MV-4-11 (cell line): ENCODE measurements around the gene AIP.
"Not testable (repeated sequence)": the region's sequence is repeated elsewhere in the genome, so short reads cannot be mapped to it uniquely, and the experiment has no call there.

Experiments
- DNase-seq: peaks from one replicate; lab custom pipeline; 2025; lab: John Stamatoyannopoulos, UW

Gene AIP

DNA sequence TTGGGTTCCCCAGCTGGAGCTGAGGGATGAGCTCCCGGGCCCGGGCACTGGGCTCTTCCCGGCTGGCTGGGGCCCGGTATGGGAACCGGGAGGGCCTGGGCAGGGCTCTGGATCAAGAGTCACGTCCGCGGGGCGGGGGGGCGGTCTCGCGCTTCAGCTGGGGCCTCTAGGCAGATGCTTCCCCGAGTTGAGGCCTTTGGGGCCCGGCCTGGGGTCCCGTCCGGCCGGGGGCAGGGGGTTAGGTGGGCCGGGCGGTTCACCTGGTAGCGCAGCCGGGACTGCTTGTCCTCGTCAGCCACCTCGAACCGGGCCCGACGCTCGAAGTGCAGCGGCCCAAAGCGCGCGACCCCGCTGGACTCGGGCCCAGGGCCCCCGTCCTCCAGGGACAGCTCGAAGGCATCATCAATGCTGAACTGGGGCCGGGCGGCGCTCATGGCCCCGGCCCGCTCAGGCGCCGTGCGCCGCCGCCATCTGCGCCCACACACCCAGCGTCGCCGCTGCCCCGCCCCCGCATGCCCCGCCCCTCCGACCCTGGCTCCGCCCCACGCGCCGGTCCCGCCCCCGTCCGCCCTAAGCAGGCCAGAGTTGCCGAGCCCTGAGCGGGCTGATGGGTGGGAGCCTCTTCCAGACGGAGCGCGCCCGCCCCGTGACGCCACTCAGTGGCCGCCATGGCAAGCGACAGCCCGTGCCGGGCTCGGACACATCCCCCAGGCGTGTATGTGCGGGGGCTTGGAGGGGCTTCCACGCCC is 13.9 kb upstream of the AIP start, which contains the start of gene TMEM134:
Gene TMEM134, minus strand, starts transcription at position 493 of the 749 bp plus-strand sequence. Its CDS starts 59 bp downstream, at position 434.
- peak; percentile 84 for DNase-seq

DNA sequence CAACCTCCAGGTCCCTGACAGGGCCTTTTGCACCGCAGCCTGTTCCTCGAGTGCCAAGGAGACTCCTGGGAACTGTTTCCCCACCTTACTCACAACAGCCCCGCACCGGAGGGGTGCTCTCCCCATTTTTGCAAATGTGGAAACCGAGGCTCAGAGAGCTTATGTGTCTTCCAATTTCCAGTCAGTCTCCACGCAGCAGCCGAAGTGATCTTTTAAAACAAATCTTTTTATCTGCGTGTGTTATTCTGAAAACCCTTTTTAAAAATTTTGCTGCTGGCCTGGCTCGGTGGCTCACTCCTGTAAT is 13.4 kb upstream of the AIP start:
- no peak for DNase-seq

DNA sequence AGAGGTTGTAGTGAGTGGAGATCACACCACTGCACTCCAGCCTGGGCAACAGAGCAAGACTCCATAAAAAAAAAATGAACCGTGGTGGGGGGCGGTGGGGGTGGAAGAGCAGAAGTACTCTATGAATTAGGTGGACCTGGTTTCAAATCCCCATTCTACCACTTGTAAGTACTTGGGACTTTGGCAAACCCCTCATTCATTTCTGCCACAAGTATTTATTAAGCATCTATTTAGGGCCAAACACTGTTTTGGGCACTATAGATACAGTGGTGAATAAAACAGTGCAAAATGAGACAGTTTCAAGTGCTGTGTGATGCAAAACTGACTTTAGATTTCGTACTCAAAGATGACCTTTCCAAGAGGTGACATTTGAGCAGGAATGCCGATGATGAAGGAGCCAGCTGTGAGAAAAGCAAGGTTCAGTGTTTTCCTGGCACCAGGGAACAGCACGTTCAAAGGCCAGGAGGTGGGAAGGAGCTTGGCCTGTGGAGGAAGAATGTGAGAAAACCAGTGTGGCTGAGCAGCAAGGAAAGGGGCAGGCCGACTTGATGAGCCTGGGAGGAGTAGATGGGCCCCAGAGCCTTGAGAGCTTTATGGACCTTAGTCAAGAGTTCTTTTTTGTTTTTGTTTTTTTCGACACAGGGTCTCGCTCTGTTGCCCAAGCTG is 12.4 kb upstream of the AIP start:
- DNase-seq, result peak; percentile 5

DNA sequence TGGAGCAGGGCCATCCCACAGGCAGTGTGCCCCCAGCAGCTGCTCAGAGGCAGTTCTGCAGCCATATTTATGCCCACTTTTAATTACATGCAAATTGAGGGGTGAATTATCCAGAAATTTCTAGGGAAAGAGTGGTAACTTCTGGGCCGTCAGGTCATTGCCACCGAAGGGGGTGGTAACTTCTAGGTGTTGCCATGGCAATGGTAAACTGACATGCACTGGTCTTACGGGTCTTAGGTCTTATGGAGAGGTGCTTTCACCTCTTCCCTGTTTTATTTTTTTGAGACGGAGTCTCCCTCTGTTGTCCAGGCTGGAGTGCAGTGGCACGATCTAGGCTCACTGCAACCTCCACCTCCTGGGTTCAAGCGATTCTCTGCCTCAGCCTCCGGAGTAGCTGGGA is 9.9 kb upstream of the AIP start:
- DNase-seq, result no peak

DNA sequence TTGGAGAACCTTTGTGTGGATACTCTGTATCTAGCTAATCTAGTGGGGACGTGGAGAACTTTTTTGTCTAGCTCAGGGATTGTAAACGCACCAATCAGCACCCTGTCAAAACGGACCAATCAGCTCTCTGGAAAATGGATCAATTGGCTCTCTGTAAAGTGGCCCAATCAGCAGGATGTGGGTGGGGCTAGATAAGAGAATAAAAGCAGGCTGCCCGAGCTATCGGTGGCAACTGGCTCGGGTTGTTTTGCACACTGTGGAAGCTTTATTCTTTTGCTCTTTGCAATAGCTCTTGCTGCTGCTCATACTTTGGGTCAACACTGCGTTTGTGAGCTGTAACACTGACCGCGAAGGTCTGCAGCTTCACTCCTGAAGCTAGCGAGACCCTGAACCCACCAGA is 6.1 kb upstream of the AIP start:
- DNase-seq, result not testable (repeated sequence)

DNA sequence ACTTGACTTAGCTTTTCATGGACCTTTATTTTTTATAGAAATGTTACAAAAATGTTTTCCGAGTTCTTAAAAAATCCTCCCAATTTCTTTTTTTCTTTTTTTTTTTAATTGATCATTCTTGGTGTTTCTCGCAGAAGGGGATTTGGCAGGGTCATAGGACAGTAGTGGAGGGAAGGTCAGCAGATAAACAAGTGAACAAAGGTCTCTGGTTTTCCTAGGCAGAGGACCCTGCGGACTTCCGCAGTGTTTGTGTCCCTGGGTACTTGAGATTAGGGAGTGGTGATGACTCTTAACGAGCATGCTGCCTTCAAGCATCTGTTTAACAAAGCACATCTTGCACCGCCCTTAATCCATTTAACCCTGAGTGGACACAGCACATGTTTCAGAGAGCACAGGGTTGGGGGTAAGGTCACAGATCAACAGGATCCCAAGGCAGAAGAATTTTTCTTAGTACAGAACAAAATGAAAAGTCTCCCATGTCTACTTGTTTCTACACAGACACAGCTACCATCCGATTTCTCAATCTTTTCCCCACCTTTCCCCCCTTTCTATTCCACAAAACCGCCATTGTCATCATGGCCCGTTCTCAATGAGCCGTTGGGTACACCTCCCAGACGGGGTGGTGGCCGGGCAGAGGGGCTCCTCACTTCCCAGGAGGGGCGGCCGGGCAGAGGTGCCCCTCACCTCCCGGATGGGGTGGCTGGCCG is 5.3 kb upstream of the AIP start:
- not testable (repeated sequence) for DNase-seq

DNA sequence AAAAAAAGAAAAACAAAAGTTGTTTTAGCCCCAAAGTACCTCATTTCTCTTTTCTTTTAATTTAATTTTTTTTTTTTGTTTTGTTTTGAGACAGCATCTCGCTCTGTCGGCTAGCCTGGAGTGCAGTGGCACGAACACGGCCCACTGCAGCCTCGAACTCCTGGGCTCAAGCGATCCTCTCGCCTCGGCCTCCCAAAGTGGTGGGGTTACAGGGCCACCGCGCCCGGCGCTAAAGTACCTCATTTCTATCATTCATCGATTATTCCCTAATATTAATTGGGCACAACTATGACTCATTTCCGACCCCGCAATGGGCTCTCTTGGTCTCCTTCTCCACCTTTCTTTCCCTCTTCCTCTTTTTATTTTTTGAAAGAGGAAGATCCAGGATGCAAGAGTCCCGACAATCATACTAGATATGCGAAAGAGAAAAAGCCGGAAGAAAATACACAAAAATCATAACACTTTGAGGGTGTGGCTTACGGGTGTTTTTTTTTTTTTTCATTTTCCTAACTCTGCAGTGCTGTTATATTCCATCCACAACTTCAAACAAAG is 475 bp upstream of the AIP start:
- peak; percentile 91 for DNase-seq

DNA sequence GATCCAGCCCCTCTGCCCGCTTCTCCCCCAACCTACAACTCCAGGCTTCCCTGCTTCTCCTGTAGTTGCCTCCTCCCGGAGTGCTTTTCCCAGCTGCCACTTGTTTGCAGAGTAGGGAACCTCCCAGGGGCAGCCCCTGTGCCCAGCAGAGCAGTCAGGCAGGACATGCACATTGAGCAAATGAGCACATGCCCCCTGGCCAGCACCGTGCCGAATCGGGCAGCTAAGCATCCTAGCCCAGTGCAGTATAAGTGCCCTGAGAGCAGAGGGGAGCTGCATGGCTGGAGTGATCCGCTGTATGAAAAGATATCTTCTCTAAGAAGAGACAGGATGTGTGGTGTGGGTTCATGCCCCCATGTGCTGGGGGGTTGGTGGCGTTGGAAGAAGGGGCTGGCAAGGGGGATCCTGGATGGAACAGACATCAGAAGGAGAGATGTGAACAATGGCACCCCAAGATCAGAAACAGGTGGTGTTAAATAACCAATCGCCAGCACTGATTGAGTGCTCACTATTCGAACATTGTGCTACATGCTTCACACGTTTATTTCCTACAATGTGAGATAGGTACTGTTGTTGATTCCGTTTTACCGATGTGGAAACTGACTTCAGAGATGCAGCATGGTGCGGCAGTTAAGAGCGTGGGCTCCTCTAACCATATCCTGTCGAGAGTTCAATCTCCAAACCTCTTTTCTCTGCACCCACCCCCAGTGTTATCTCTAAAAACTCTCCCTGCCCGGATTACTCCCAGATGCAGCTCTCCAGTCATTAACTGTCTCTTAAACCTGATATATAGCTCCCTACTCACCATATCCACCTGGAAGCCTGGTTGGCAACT is 1.2 kb downstream of the AIP start:
- DNase-seq, result no peak

DNA sequence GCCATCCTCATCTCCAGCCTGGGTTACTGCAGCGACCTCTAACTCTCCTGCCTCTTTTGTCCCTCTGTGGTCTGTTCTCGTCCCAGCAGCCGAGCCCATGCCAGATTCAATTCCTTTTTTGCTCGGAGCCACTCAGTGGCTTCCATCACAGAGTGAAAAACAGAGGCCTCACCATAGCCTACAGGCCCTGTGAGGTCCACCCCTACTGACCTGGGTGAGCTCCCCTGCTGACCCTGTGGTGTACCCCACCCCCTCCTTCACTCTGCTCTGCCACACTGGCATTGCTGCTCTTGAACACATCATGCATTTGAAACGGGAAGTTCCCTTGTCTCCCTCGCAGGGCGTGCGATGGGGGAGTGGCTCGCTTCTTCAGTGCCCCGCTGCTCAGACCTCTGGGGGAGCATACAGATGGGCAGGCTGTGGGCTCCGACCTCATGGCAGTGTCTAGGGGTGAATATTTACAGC is 2.1 kb downstream of the AIP start:
- DNase-seq, result peak; percentile 83

DNA sequence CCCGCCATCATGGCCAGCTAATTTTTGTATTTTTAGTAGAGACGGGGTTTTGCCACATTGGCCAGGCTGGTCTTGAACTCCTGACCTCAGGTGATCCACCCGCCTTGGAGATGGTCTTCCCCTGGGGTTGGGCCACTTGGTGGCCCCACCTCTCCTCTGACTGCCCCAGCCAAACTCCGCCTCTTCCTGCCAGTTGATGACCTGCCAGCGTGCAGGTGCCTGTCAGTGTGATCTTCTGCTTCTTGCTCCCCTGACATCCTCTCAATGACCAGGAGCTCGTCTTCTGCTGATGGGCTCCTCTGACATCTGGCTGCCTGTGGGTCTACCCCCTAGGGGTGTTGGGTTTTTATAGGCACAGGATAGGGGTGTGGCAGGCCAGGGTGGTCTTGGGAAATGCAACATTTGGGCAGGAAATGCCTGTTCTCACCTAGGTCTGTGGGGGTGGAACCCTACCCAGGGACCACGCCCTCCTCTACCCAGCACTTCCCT is 3.1 kb downstream of the AIP start:
- not testable (repeated sequence) for DNase-seq

DNA sequence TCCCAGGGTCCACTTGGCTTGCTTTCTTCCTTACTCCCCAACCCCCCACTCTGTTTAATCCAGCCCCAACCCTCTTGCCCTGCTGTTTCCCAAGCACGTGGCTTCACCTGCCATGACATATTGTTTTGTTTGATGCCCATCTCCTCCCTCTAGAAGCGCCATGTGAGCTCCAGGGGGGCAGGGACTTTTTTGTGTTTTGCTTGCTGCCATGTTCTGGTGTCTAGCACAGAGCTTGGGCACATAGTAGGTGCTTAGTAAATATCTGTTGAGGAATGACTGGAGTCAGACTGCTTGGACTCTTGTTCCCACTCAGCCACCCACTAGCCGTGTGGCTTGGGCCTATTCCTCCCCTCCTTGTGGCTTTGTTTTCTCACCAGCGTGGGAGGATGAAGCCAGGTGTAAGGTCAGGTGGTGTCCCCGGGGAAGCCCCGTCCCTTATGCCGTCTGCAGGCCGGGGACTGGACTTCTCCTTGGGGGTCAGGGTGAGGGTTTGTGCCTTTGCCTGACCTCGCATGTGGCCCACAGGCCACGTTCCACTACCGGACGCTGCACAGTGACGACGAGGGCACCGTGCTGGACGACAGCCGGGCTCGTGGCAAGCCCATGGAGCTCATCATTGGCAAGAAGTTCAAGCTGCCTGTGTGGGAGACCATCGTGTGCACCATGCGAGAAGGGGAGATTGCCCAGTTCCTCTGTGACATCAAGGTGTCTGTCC is 3.8 kb downstream of the AIP start:
- DNase-seq, result no peak

DNA sequence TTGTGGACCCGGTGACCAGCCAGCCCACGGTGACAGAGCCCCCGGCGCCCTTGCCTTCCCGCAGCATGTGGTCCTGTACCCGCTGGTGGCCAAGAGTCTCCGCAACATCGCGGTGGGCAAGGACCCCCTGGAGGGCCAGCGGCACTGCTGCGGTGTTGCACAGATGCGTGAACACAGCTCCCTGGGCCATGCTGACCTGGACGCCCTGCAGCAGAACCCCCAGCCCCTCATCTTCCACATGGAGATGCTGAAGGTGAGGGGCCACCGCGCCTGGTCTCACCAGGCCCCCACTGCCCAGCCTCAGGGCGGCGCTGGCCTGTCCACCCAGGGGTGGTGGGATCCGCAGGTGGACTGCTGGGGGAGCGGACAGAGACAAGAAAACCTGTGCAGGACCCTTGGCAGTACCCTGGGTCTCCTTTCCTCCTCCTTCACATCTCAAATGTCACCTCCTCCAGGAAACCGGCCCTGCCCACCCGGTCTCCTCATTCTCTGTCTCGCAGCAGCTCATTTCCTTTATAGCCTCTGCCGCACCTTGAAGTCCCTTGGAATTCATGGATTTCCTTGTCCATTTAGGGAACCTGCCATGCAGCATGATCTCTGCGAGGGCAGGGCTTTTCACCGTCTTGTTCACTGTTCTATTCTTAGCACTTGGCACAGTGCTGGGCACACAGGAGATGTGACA is 6.5 kb downstream of the AIP start:
- DNase-seq, result no peak

DNA sequence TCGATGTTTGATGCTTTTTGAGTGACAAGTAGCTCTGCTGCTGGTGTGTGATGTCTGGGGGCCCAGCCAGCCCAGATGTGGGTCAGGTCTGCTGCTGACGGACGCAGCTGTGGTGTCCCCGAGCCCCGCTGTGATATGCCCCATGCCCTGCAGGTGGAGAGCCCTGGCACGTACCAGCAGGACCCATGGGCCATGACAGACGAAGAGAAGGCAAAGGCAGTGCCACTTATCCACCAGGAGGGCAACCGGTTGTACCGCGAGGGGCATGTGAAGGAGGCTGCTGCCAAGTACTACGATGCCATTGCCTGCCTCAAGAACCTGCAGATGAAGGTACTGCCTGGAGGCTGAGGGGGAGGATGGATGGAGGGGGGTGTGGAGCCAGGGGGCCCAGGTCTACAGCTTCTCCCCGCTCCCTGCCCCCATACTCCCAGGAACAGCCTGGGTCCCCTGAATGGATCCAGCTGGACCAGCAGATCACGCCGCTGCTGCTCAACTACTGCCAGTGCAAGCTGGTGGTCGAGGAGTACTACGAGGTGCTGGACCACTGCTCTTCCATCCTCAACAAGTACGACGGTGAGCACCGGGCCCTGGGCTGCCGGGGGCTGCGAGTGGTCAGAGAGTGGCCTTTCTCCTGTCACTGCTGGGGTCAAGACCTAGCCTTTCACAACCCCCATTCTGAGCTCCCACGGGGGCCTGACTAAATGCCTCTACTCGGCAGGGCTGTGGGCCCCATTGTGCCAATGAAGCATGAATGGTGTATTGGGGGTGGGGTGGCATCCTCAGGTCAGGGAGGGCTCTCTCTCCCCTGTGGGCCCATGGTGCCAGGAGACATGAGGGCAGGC is 7.3 kb downstream of the AIP start:
- DNase-seq, result no peak

DNA sequence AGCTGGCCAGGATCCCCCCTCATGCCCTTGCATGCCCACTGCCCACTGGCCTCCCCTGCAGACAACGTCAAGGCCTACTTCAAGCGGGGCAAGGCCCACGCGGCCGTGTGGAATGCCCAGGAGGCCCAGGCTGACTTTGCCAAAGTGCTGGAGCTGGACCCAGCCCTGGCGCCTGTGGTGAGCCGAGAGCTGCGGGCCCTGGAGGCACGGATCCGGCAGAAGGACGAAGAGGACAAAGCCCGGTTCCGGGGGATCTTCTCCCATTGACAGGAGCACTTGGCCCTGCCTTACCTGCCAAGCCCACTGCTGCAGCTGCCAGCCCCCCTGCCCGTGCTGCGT is 7.9 kb downstream of the AIP start:
- no peak for DNase-seq

DNA sequence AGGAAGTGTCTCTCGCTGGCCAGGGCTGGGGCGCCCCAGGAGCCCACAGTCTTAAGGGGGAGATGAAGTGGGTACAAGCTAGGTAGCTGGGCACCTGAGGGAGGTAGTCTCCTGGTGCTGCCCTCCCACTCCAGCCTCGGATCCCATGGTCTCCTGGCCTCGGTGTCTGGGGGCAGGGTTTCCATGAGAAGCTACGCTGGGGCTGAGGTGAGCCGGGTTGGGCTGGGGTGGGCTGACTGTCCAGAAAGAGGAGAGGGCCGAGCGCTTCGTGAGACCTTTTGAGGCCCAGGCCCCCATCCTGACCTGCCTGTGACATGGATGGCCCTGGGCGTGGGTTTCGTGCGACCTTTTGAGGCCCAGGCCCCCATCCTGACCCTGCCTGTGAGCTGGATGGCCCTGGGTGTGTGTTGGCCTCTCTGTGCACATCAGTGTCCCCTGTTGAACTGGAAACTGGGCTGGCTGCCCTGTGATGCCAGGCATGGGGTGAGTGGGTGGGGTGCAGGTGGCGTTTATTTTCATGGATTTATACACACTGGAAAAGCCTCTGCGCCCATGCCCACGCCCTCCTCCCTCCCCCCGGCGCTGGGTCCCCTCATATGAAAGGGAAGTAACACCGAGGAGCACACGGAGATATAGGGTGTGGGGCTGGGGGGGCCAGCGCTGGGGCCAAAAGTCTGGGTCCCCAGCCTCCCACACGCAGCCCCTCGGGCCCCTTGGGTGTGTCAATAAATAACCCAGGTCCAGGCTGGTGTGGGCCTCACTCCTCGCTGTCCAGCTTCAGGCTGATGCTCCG is 8.6 kb downstream of the AIP start:
- DNase-seq, result no peak

DNA sequence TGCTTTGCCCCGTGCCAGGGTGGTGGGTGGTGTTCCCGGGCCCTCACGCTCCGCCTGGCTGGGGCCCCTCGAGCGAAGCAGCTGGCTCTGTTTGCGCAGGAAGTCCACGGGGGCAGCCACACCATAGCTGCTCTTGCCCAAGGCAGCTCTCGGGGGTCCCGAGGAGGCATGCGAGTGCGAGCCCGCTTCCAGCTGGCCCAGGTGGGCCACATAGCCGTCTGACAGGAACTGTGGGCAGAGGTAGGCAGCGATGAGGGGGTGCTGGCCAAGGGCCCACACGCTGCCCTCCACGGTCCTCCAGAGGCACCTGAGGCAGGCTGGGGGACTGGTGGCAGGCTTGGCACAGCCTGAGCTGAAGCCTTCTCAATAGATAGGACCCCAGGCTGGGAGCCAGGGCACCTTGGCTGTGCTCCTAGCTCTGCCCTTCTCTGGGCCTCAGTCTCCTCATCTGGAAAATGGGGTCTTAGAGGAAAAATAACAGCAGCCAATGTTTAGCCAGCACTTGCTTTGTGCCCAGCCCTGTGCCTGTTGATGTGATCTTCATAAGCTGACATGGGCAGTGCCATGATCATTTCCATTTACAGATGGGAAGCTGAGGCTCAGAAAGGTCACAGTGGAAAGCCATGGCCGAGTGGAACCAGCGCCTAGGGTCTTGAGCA is 9.4 kb downstream of the AIP start:
- no peak for DNase-seq

DNA sequence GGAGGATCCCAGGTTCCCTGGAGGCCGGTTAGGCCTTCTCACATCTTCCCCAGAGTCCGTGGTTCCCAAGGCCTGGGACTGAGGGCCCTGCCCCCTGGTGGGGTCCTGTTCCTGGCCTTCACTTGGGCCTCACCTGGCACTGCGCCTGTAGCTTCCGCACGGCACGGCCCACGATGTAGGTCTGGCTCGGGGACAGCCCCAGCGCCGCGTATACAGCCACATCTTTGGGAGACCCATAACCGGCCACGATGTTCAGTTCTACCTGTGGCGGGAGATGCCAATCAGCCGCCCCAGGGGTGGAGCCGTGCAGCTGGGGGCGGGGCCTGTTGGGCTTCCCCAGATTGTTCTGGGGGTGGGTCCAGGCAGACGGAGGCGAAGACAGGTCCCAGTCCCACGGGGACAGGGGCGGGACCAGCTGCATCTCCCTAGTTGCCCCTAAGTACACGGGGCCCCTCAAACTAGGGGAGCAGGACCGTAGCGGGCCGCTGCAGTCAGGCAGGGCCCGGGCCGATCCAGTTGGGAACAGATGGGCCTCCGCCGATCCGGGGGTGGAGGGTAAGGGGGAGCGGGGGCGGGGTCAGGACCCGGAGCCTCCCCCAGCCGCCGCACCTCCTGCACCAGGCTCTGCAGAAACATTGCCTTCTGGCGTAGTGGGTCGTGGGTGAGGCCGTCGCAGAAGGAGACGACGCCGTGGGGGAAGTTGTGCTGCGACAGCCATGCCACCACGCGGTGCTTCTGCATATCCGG is 10.1 kb downstream of the AIP start:
- no peak for DNase-seq
